KG1 (cell line): ENCODE data around the gene KRT77.

Experiments used
- DNase-seq: peaks from one replicate; lab custom pipeline; 2025; lab: John Stamatoyannopoulos, UW

KRT77 gene

GRCh38 chr12:52655251-52655650, 48.1 kb downstream of the KRT77 start:
- DNase-seq, result no peak

- no peak for DNase-seq
Observed at GRCh38 chr12:52651726-52652261, 51.5 kb downstream of the KRT77 start, which contains the start of gene KRT2. KRT2 (minus strand) TSS chr12:52652211; CDS start chr12:52652142, 69 bp downstream.

- no peak for DNase-seq
Observed at GRCh38 chr12:52650520-52651081, 52.7 kb downstream of the KRT77 start.

GRCh38 chr12:52649066-52649465, 54.3 kb downstream of the KRT77 start:
- DNase-seq, result no peak

GRCh38 chr12:52648012-52648550, 55.2 kb downstream of the KRT77 start:
- no peak for DNase-seq

- DNase-seq, result no peak
Observed at GRCh38 chr12:52647601-52648000, 55.7 kb downstream of the KRT77 start.

- DNase-seq, result no peak
Observed at GRCh38 chr12:52646613-52647012, 56.7 kb downstream of the KRT77 start.

GRCh38 chr12:52645982-52646381, 57.3 kb downstream of the KRT77 start:
- no peak for DNase-seq

GRCh38 chr12:52645120-52645761, 58.1 kb downstream of the KRT77 start:
- no peak for DNase-seq

- DNase-seq, result no peak
Observed at GRCh38 chr12:52644078-52644415, 59.3 kb downstream of the KRT77 start.

- no peak for DNase-seq
Observed at GRCh38 chr12:52643233-52644077, 59.9 kb downstream of the KRT77 start.

- DNase-seq, result no peak
Observed at GRCh38 chr12:52641468-52641867, 61.9 kb downstream of the KRT77 start.
